IMR-90 (cell line): Measurements from ENCODE around the gene ACTR5. TPM values are rescaled to one million over a fixed set of nuclear protein-coding genes. Genes with fewer than 3 reads are reported as not detected.
"Not testable (repeated sequence)": the region's sequence is repeated elsewhere in the genome, so short reads cannot be mapped to it uniquely, and the experiment has no call there.

ENCODE experiments used
- ATAC-seq: fragments of 200-7000 bp; cut with Tn5 transposase; 2 replicates; pipeline ENCODE4 v1.9.1; 2020; ENCODE audit warnings: low read depth, mild to moderate bottlenecking, moderate library complexity
- BruUV-seq: library from RNA; stranded (reverse); fragments of 400-500 nt; replicated peaks from 2 replicates; lab custom pipeline; 2021; lab: Mats Ljungman, UMichigan
- CTCF ChIA-PET: fragments of 300-600 bp; formaldehyde crosslinking; extraction: SDS; loops from one replicate; lab custom pipeline; 2021; ENCODE audit warnings: antibody characterized with exemption; lab: Yijun Ruan, JAX
- POLR2A ChIA-PET: fragments of 300-600 bp; sonication (Branson Sonifier 250); formaldehyde crosslinking; loops from one replicate; lab custom pipeline; 2022; ENCODE audit warnings: antibody characterized with exemption; ENCODE audit not compliant: unreplicated experiment; lab: Charles Lee
- DNase-seq: peaks from one replicate; pipeline ENCODE4 v3.0.0; 2013
- H2AFZ ChIP-seq: replicated peaks from 2 replicates; pipeline ENCODE3; 2013; ENCODE audit warnings: low read length, mild to moderate bottlenecking; ENCODE audit not compliant: poor library complexity
- H2AK5ac ChIP-seq: 2 replicates; pipeline ENCODE4 v1.6.1; 2013; ENCODE audit warnings: low read depth, low read length, inconsistent platforms
- H2AK9ac ChIP-seq: replicated peaks from 2 replicates; pipeline ENCODE3; 2013; ENCODE audit warnings: mild to moderate bottlenecking, low read depth, low read length, moderate library complexity; ENCODE audit not compliant: poor library complexity
- H2BK120ac ChIP-seq: 2 replicates; pipeline ENCODE4 v1.6.1; 2013; ENCODE audit warnings: low read depth, low read length, inconsistent platforms
- H2BK15ac ChIP-seq: 3 replicates; pipeline ENCODE4 v1.6.1; 2013; ENCODE audit warnings: low read depth, low read length, inconsistent platforms
- H2BK20ac ChIP-seq: 2 replicates; pipeline ENCODE4 v1.6.1; 2013; ENCODE audit warnings: low read depth, mild to moderate bottlenecking, inconsistent platforms, low read length, moderate library complexity
- H2BK5ac ChIP-seq: 2 replicates; pipeline ENCODE4 v1.6.1; 2013; ENCODE audit warnings: mild to moderate bottlenecking, low read depth, low read length, inconsistent platforms; ENCODE audit not compliant: poor library complexity, severe bottlenecking
- H3K14ac ChIP-seq: replicated peaks from 2 replicates; pipeline ENCODE4 v1.6.1; 2013; ENCODE audit warnings: low read depth, low read length, inconsistent platforms
- H3K18ac ChIP-seq: 2 replicates; pipeline ENCODE4 v1.6.1; 2013; ENCODE audit warnings: low read depth, low read length, control low read depth
- H3K23ac ChIP-seq: 2 replicates; pipeline ENCODE4 v1.6.1; 2013; ENCODE audit warnings: low read depth, low read length, inconsistent platforms
- H3K27ac ChIP-seq: 2 replicates; pipeline ENCODE4 v1.5.1; 2013; ENCODE audit warnings: mild to moderate bottlenecking, control low read depth, low read length; ENCODE audit not compliant: insufficient read depth
- H3K27me3 ChIP-seq: 2 replicates; pipeline ENCODE4 v1.6.1; 2013; ENCODE audit warnings: low read length; ENCODE audit not compliant: control insufficient read depth, insufficient read depth
- H3K36me3 ChIP-seq: 2 replicates; pipeline ENCODE4 v1.6.1; 2013; ENCODE audit warnings: low read length, mixed read lengths; ENCODE audit not compliant: control insufficient read depth, insufficient read depth
- H3K4ac ChIP-seq: 2 replicates; pipeline ENCODE4 v1.6.1; 2013; ENCODE audit warnings: low read depth, low read length, inconsistent platforms
- H3K4me1 ChIP-seq: 2 replicates; pipeline ENCODE4 v1.6.1; 2013; ENCODE audit warnings: low read length, mixed read lengths; ENCODE audit not compliant: control insufficient read depth, insufficient read depth
- H3K4me2 ChIP-seq: 2 replicates; pipeline ENCODE4 v1.6.1; 2013; ENCODE audit warnings: low read depth, mild to moderate bottlenecking, control low read depth, low read length, moderate library complexity
- H3K4me3 ChIP-seq: 2 replicates; pipeline ENCODE4 v1.5.1; 2013; ENCODE audit warnings: low read depth, mild to moderate bottlenecking, control low read depth, low read length, moderate library complexity; ENCODE audit not compliant: insufficient read depth
- H3K56ac ChIP-seq: 2 replicates; pipeline ENCODE4 v1.6.1; 2013; ENCODE audit warnings: low read length, inconsistent platforms; ENCODE audit not compliant: insufficient read depth; ENCODE audit errors: extremely low read depth
- H3K79me1 ChIP-seq, 2 experiments: 2 replicates each; pipeline ENCODE4 v1.6.1; 2013; ENCODE audit warnings: low read length in 2 of 2, inconsistent platforms in 1 of 2, low read depth in 1 of 2
- H3K9ac ChIP-seq: 2 replicates; pipeline ENCODE4 v1.6.1; 2013; ENCODE audit warnings: low read depth, low read length, control low read depth
- H3K9me1 ChIP-seq: 2 replicates; pipeline ENCODE4 v1.6.1; 2013; ENCODE audit warnings: low read length, inconsistent platforms; ENCODE audit not compliant: insufficient read depth
- H3K9me3 ChIP-seq: 2 replicates; pipeline ENCODE4 v1.6.1; 2013; ENCODE audit warnings: low read length; ENCODE audit not compliant: control insufficient read depth, insufficient read depth
- H4K20me1 ChIP-seq: 2 replicates; pipeline ENCODE4 v1.6.1; 2013; ENCODE audit warnings: low read length, inconsistent platforms; ENCODE audit not compliant: insufficient read depth
- H4K5ac ChIP-seq: 2 replicates; pipeline ENCODE4 v1.6.1; 2013; ENCODE audit warnings: mild to moderate bottlenecking, low read depth, low read length, control low read depth
- H4K8ac ChIP-seq, 2 experiments: 2 replicates each; pipeline ENCODE4 v1.6.1; 2013; ENCODE audit warnings: low read depth in 2 of 2, low read length in 2 of 2, control low read depth in 1 of 2, inconsistent platforms in 1 of 2
- H4K91ac ChIP-seq: 2 replicates; pipeline ENCODE4 v1.6.1; 2013; ENCODE audit warnings: low read depth, low read length, inconsistent platforms; ENCODE audit not compliant: insufficient read depth
- WGBS, 2 experiments: methylation state at CpG; one replicate each; pipeline versions ENCODE4 v1.1.5 to v1.1.7; 2013; ENCODE audit warnings: missing lambda C conversion rate in 2 of 2; ENCODE audit not compliant: insufficient read length in 1 of 2; ENCODE audit errors: extremely low coverage in 2 of 2; 5-methylcytosine and 5-hydroxymethylcytosine counted together
- dilution Hi-C: fragments of 300-500 bp; cut with HindIII; formaldehyde crosslinking; loops from one replicate; pipeline ENCODE4 v1.14.3; 2018; ENCODE audit warnings: low sequenced_read_pairs; ENCODE audit not compliant: unreplicated experiment
- in situ Hi-C: fragments of 300-500 bp; cut with MboI; formaldehyde crosslinking; loops from 3 replicates; pipeline ENCODE4 v1.14.3; 2019; ENCODE audit warnings: low sequenced_read_pairs, inconsistent platforms, mixed read lengths
- intact Hi-C: fragments of 100-400 bp; cut with micrococcal nuclease; formaldehyde crosslinking; loops from 2 replicates; pipeline ENCODE4 v1.10.0; 2022
- polyA plus RNA-seq, 3 experiments: library from polyadenylated mRNA; depleted of rRNA; stranded (reverse); fragments of >200 nt; gene quantifications; 2 replicates each; pipeline ENCODE4 v1.2.3, GENCODE V29; 2012; ENCODE audit warnings: low replicate concordance in 1 of 3
- total RNA-seq: library from RNA; depleted of rRNA; stranded (reverse); fragments of >200 nt; gene quantifications from 2 replicates; pipeline ENCODE4 v1.2.3, GENCODE V29; 2012

Gene ACTR5
- total and polyA plus RNA-seq, 2 of the 4 experiments (the other 2 are of a cell fraction), result 5.9 to 6.6 TPM

- H3K18ac ChIP-seq, H3K23ac ChIP-seq, H4K20me1 ChIP-seq, H3K4me3 ChIP-seq, H3K27ac ChIP-seq, H2AK5ac ChIP-seq, H3K14ac ChIP-seq, BruUV-seq, H2BK15ac ChIP-seq, DNase-seq, H4K91ac ChIP-seq, H2BK5ac ChIP-seq, in situ Hi-C loops, H3K9me1 ChIP-seq, dilution Hi-C loops, H3K79me1 ChIP-seq, H2BK20ac ChIP-seq, H3K4me1 ChIP-seq, ATAC-seq, H2AK9ac ChIP-seq, POLR2A ChIA-PET, H3K36me3 ChIP-seq, H3K9me3 ChIP-seq, H3K56ac ChIP-seq, H3K9ac ChIP-seq, H4K5ac ChIP-seq, H3K4me2 ChIP-seq, H2AFZ ChIP-seq, H3K4ac ChIP-seq, H4K8ac ChIP-seq, intact Hi-C loops, H2BK120ac ChIP-seq: not testable (repeated sequence)
- WGBS, 2 experiments, result no CpG with 5 or more reads among the region's 5 CpGs
- CTCF ChIA-PET, result interaction anchor here (0.6 kb wide), 1 partner anchor 94 kb away, joined by 5 read pairs; no protein-coding TSS in a partner anchor
- H3K27me3 ChIP-seq, result peaks cover 11% of the 10 kb centered on the region
Observed at GRCh38 chr20:38794057-38794456, 45.8 kb downstream of the ACTR5 start.
